ENCODE results near the gene LAMA4. TPM values are rescaled to one million over a fixed set of nuclear protein-coding genes. Genes with fewer than 3 reads are reported as not detected.

Gene LAMA4
- polyA plus RNA-seq, 2 donors, result 10.9 to 13.6 TPM

DNA sequence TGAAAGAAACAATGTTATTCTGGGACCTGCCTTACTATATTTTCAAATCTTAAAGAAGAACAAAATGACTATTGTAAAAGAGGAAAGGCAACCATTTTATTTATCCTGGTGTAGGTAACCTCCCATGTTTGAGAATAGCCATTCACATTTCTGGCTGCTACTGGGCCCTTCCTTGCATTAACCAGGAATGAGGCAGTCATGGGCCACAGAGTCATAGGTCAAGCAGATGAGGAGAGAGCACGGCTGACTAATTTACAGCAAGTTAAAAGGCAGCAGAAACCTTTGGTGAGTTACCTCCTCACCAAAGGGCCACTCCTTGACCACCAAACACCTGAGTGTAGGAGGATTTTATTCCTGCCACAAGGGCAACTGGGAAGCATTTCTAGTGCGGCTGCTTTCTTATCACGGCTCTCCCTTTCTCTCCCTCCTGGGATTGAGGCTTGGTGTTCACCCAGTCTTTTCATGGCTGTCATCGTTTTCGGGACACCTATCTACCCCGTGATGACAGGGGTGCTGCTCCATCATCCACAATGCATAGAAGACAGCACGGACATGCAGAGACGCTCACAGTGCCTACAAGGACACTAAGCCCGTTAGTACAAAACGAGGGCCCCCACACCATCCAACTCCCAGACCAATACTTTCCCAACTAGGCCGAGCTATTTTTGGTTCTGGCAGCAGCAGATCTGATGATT is 4.4 kb upstream of the LAMA4 start:
- 89 to 91% methylated on average over 11 of the region's 11 CpGs for WGBS, 2 donors
- Histone ChIP-seq H3K27me3 (ENCODE audit: control insufficient read depth in 1 of 2, insufficient read depth in 2 of 2, low read length in 2 of 2) (no peaks in the 10 kb centered on the region), H3K9me3 (ENCODE audit: control insufficient read depth in 2 of 2, insufficient read depth in 1 of 2, low read depth in 1 of 2, low read length in 1 of 2) (no peaks in the 10 kb centered on the region), H3K4me1 (ENCODE audit: control insufficient read depth in 2 of 2, insufficient read depth in 2 of 2, low read length in 1 of 2) (no peaks in the 10 kb centered on the region), H3K27ac (ENCODE audit: low read depth in 2 of 2, low read length in 1 of 2) (no peak overlapping the region), H3K36me3 (ENCODE audit: control insufficient read depth in 2 of 2, insufficient read depth in 2 of 2, low read length in 1 of 2) (no peaks in the 10 kb centered on the region), H3K4me3 (ENCODE audit: low read depth in 1 of 2, low read length in 2 of 2) (no peak overlapping the region)

DNA sequence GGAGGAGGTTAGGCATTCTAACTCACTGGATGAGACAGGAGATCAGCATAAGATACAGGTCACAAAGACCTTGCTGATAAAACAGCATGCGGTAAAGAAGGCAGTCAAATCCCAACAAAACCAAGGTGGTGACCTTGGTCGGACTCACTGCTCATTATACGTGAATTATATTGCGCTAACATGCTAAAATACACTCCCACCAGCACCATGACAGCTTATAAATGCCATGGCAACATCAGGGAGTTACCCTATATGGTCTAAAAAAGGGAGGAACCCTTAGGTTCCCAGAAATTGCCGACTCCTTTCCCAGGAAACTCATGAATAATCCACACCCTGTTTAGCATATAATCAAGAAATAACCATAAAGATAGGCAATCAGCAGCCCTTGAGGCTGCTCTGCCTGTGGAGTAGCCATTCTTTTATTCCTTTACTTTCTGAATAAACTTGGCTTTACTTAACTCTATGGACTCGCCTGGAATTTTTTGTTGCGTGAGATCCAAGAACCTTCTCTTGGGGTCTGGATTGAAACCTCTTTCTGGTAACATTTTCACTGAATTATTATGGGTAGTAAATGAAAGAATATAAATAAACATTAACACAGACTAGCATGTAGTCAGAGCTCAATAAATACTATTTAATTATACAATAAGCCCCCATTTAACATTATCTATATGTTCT is 3.0 kb upstream of the LAMA4 start:
- Histone ChIP-seq H3K4me1 (ENCODE audit: control insufficient read depth in 2 of 2, insufficient read depth in 2 of 2, low read length in 1 of 2) (no peaks in the 10 kb centered on the region), H3K4me3 (ENCODE audit: low read depth in 1 of 2, low read length in 2 of 2) (no peak overlapping the region), H3K36me3 (ENCODE audit: control insufficient read depth in 2 of 2, insufficient read depth in 2 of 2, low read length in 1 of 2) (no peaks in the 10 kb centered on the region), H3K9me3 (ENCODE audit: control insufficient read depth in 2 of 2, insufficient read depth in 1 of 2, low read depth in 1 of 2, low read length in 1 of 2) (no peaks in the 10 kb centered on the region), H3K27ac (ENCODE audit: low read depth in 2 of 2, low read length in 1 of 2) (no peak overlapping the region), H3K27me3 (ENCODE audit: control insufficient read depth in 1 of 2, insufficient read depth in 2 of 2, low read length in 2 of 2) (no peaks in the 10 kb centered on the region)
- WGBS, 2 donors, result 91 to 94% methylated on average over 7 of the region's 7 CpGs

DNA sequence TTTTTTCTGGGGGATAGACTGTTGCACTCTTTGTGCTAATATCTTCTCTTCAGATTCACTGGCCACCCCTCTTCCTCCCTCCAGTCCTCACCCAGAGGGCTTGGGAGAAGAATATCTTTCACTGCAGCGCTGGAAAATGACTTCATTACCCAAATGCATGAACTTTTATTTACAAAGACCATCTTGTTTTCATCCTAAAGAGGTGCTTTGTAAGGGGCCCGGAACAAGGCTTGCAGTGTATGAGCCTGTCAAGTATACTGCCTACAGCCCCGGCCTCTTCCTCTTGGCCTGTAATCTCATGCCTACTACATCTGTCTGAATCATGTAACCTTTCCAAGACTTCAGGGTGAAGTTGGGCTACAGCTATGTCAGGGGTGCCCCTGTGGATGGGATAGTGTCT is 554 bp upstream of the LAMA4 start:
- no peaks in the 10 kb centered on the region for H3K4me1 ChIP-seq (ENCODE audit: control insufficient read depth in 2 of 2, insufficient read depth in 2 of 2, low read length in 1 of 2)
- no peaks in the 10 kb centered on the region for H3K36me3 ChIP-seq (ENCODE audit: control insufficient read depth in 2 of 2, insufficient read depth in 2 of 2, low read length in 1 of 2)
- no peaks in the 10 kb centered on the region for H3K9me3 ChIP-seq (ENCODE audit: control insufficient read depth in 2 of 2, insufficient read depth in 1 of 2, low read depth in 1 of 2, low read length in 1 of 2)
- 66 to 67% methylated on average over 3 of the region's 3 CpGs for WGBS, 2 donors
- H3K27me3 ChIP-seq (ENCODE audit: control insufficient read depth in 1 of 2, insufficient read depth in 2 of 2, low read length in 2 of 2), result no peaks in the 10 kb centered on the region
- peak overlapping the region in 1 of 2 donors; percentile 83 for H3K4me3 ChIP-seq (ENCODE audit: low read depth in 1 of 2, low read length in 2 of 2)
- peak overlapping the region in 1 of 2 donors; percentile 88 for H3K27ac ChIP-seq (ENCODE audit: low read depth in 2 of 2, low read length in 1 of 2)

DNA sequence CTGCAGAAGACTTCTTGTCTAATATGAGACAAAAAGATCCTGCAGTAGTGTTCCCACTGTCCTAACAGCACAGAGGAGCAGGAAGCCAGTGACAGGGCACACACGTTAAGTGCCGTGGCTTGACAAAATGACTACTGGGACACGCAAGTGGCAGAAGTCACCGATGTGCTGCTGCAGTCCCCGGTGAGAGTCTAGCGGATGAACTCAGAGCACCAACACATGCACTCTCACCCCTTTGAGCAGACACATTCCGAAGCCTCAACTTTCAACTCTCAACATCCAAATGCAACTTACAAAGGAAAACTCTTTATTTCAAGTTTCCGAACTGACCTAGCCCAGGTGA is 898 bp downstream of the LAMA4 start:
- WGBS, 2 donors, result 3 to 7% methylated on average over 8 of the region's 8 CpGs
- no peaks in the 10 kb centered on the region for H3K9me3 ChIP-seq (ENCODE audit: control insufficient read depth in 2 of 2, insufficient read depth in 1 of 2, low read depth in 1 of 2, low read length in 1 of 2)
- no peaks in the 10 kb centered on the region for H3K36me3 ChIP-seq (ENCODE audit: control insufficient read depth in 2 of 2, insufficient read depth in 2 of 2, low read length in 1 of 2)
- peak overlapping the region; percentile 58 to 83 for H3K4me3 ChIP-seq (ENCODE audit: low read depth in 1 of 2, low read length in 2 of 2)
- H3K27ac ChIP-seq (ENCODE audit: low read depth in 2 of 2, low read length in 1 of 2), result peak overlapping the region; percentile 80 to 88
- no peaks in the 10 kb centered on the region for H3K27me3 ChIP-seq (ENCODE audit: control insufficient read depth in 1 of 2, insufficient read depth in 2 of 2, low read length in 2 of 2)
- H3K4me1 ChIP-seq (ENCODE audit: control insufficient read depth in 2 of 2, insufficient read depth in 2 of 2, low read length in 1 of 2), result no peaks in the 10 kb centered on the region

DNA sequence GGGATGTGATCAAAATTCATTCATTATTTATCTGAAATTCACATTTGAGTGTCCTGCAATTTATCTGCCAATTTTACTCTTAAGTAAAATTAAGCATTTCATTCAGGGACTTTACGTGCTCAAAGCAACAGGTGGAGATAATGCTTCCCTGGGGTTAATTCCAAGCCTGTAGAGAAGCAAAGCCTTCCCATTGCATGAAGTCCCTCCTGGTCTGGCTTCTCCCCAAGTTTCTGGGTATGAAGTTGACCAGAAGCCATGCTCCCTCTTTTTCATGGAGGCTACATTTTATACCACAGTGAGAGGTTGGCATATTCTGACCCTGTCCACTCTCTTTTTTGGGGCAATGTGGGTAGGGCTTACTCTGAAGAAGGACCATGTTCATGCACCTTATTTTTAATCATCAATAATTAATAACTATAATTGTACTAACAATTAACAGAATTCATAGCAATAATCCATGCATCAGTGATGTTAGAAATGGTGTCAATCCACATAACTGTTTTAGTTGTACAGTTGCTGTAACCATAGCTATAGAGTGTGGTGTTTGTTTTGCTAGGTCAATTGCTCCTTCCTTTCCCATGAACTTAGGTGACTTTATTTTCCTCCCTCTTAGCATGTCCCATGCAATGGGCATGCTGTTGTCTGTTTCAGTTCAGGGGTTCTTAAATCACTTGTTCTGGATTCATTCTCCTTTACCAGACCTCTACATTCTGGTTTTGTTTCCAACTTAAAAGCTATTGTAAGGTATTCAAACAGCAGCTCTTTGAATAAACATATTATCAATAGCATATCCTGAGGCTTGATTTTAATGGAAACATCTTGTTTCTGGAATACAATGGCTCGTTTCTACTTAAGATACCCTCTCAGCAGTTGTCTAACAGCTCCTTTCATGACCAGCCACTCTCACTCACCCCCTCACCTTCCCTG is 1.5 kb downstream of the LAMA4 start:
- Histone ChIP-seq H3K4me3 (ENCODE audit: low read depth in 1 of 2, low read length in 2 of 2) (peak overlapping the region; percentile 58 to 83), H3K9me3 (ENCODE audit: control insufficient read depth in 2 of 2, insufficient read depth in 1 of 2, low read depth in 1 of 2, low read length in 1 of 2) (no peaks in the 10 kb centered on the region), H3K27ac (ENCODE audit: low read depth in 2 of 2, low read length in 1 of 2) (peak overlapping the region; percentile 5 to 88), H3K4me1 (ENCODE audit: control insufficient read depth in 2 of 2, insufficient read depth in 2 of 2, low read length in 1 of 2) (no peaks in the 10 kb centered on the region), H3K36me3 (ENCODE audit: control insufficient read depth in 2 of 2, insufficient read depth in 2 of 2, low read length in 1 of 2) (no peaks in the 10 kb centered on the region), H3K27me3 (ENCODE audit: control insufficient read depth in 1 of 2, insufficient read depth in 2 of 2, low read length in 2 of 2) (no peaks in the 10 kb centered on the region)
- WGBS, 2 donors, result 32 to 43% methylated on average over 2 of the region's 2 CpGs

DNA sequence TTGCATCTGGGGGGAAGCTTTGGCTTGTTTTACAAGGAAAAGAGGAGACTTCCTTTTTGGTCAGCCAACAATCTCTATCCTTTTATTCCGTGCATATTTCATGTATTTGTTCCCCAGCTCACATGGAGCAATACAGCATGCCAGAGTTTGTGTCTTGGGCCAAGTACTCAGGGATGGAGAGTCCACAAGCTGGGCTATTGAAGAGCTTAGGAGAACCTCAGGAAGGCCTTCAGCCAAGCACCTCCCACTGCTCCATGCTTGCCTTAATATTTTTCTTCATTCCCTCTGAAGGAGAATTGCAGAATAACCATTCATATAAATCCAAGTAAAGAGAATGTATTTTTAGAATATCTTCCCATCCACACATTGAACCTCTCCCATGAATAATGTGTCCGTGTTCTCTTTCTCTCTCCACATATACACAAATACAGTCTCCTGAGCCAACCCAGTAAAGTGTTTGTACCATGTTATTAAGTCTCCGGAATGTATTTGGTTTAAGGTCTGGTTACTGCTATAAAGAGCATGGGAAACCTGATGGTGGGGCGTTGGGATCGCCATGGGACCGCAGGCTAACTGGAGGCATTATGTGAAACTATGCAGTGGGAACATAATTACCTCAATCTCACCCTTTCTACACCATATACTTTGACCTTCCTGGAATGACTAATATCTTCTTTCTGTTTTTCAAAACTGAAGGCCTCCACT is 3.0 kb downstream of the LAMA4 start:
- Histone ChIP-seq H3K36me3 (ENCODE audit: control insufficient read depth in 2 of 2, insufficient read depth in 2 of 2, low read length in 1 of 2) (no peaks in the 10 kb centered on the region), H3K27me3 (ENCODE audit: control insufficient read depth in 1 of 2, insufficient read depth in 2 of 2, low read length in 2 of 2) (no peaks in the 10 kb centered on the region), H3K4me3 (ENCODE audit: low read depth in 1 of 2, low read length in 2 of 2) (peak overlapping the region in 1 of 2 donors; percentile 83), H3K27ac (ENCODE audit: low read depth in 2 of 2, low read length in 1 of 2) (peak overlapping the region in 1 of 2 donors; percentile 64), H3K4me1 (ENCODE audit: control insufficient read depth in 2 of 2, insufficient read depth in 2 of 2, low read length in 1 of 2) (no peaks in the 10 kb centered on the region), H3K9me3 (ENCODE audit: control insufficient read depth in 2 of 2, insufficient read depth in 1 of 2, low read depth in 1 of 2, low read length in 1 of 2) (no peaks in the 10 kb centered on the region)
- WGBS, 2 donors, result 55 to 60% methylated on average over 6 of the region's 6 CpGs

DNA sequence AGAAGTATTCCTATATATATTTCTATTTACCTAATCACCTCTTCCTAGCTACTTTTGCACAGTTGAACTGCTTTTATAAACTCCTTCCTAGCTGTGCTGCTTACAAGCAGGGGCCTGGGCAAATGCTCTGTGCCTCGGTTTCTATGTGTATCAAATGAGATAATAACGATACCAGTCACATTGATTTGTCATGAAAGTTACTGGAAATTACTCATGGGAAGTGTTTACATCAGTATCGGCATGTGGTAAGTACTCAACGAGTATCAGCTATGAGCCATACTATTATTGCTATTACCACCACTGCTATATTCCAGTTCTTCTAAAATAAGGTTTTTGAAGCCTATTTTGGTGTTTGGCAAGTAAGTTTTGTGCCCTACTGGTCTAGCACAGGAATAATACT is 4.9 kb downstream of the LAMA4 start:
- Histone ChIP-seq H3K4me3 (ENCODE audit: low read depth in 1 of 2, low read length in 2 of 2) (no peak overlapping the region), H3K36me3 (ENCODE audit: control insufficient read depth in 2 of 2, insufficient read depth in 2 of 2, low read length in 1 of 2) (no peaks in the 10 kb centered on the region), H3K27ac (ENCODE audit: low read depth in 2 of 2, low read length in 1 of 2) (no peak overlapping the region), H3K9me3 (ENCODE audit: control insufficient read depth in 2 of 2, insufficient read depth in 1 of 2, low read depth in 1 of 2, low read length in 1 of 2) (no peaks in the 10 kb centered on the region), H3K4me1 (ENCODE audit: control insufficient read depth in 2 of 2, insufficient read depth in 2 of 2, low read length in 1 of 2) (no peaks in the 10 kb centered on the region), H3K27me3 (ENCODE audit: control insufficient read depth in 1 of 2, insufficient read depth in 2 of 2, low read length in 2 of 2) (no peaks in the 10 kb centered on the region)
- WGBS, 2 donors, result 63 to 73% methylated on average over 4 of the region's 4 CpGs

DNA sequence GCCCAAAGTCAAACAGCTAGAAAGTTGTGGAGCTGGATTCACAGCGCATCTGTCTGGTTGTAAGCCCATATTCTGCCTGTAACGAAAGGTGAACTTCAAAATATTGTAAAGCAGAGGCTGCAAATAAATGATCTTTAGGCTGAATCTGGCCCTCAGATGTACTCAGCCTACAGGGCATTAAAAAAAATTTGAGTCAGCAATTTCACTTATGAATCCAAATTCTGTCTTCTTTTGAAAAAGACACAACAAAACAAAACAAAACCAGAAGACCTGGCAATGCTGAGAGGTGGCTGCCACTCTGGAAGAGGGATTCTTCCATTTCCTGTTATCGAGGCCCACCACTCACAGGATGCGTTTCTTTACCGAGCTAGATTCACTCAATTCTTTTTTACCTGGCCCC is 7.1 kb downstream of the LAMA4 start:
- Histone ChIP-seq H3K27ac (ENCODE audit: low read depth in 2 of 2, low read length in 1 of 2) (peak overlapping the region in 1 of 2 donors; percentile 60), H3K27me3 (ENCODE audit: control insufficient read depth in 1 of 2, insufficient read depth in 2 of 2, low read length in 2 of 2) (no peaks in the 10 kb centered on the region), H3K9me3 (ENCODE audit: control insufficient read depth in 2 of 2, insufficient read depth in 1 of 2, low read depth in 1 of 2, low read length in 1 of 2) (no peaks in the 10 kb centered on the region), H3K4me1 (ENCODE audit: control insufficient read depth in 2 of 2, insufficient read depth in 2 of 2, low read length in 1 of 2) (peaks cover 0 to 3% of the 10 kb centered on the region in 2 donors), H3K36me3 (ENCODE audit: control insufficient read depth in 2 of 2, insufficient read depth in 2 of 2, low read length in 1 of 2) (no peaks in the 10 kb centered on the region), H3K4me3 (ENCODE audit: low read depth in 1 of 2, low read length in 2 of 2) (no peak overlapping the region)
- 60 to 68% methylated on average over 5 of the region's 5 CpGs for WGBS, 2 donors

DNA sequence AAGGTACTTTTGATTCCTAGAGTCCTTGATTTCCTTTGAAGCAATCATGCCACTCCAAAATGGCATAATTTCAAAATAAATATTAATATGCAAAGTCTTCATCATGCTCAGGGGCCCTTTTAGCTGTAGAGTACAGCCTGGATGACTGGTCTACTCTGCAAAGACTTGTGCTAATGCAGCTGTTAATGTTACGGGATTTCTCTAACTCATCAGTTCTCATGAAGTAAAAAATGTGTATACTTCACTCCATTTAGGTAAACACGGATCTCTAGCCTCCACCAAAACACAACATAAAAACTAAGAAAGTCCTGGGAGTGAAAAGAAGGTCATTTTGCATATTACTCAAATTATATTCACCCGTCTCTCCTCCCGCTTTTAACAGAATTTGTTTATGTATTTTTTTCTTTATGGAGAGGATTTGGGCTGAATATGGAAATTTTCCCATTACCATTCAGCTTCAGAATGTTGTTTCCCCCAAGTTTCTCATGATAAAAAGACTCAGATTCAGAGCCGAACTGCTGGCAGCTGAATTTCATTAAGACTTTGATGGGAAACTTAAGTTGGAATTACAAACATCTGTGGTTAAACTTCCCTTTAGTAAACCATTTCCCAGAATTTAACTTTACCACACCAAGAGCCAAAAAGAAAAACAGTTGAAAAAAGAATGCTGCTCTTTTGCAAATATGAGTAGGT is 8.7 kb downstream of the LAMA4 start:
- H3K4me3 ChIP-seq (ENCODE audit: low read depth in 1 of 2, low read length in 2 of 2), result no peak overlapping the region
- H3K4me1 ChIP-seq (ENCODE audit: control insufficient read depth in 2 of 2, insufficient read depth in 2 of 2, low read length in 1 of 2), result peaks cover 0 to 3% of the 10 kb centered on the region in 2 donors

More for the DNA sequence above, 8.7 kb downstream of the LAMA4 start:
- Histone ChIP-seq H3K36me3 (ENCODE audit: control insufficient read depth in 2 of 2, insufficient read depth in 2 of 2, low read length in 1 of 2) (no peaks in the 10 kb centered on the region), H3K27ac (ENCODE audit: low read depth in 2 of 2, low read length in 1 of 2) (peak overlapping the region; percentile 65 to 78), H3K9me3 (ENCODE audit: control insufficient read depth in 2 of 2, insufficient read depth in 1 of 2, low read depth in 1 of 2, low read length in 1 of 2) (no peaks in the 10 kb centered on the region), H3K27me3 (ENCODE audit: control insufficient read depth in 1 of 2, insufficient read depth in 2 of 2, low read length in 2 of 2) (no peaks in the 10 kb centered on the region)
- WGBS, 2 donors, result 67 to 68% methylated on average over 5 of the region's 5 CpGs

All from esophagus (tissue), 2 donors.